GM15510 (cell line): ENCODE measurements around the gene LMF1.

Experiments
- POLR2A ChIP-seq: IDR thresholded peaks from 3 replicates; pipeline ENCODE4 v1.6.1; 2011; ENCODE audit warnings: borderline replicate concordance; ENCODE audit not compliant: insufficient read length; ENCODE audit errors: extremely low read depth

LMF1 gene

DNA sequence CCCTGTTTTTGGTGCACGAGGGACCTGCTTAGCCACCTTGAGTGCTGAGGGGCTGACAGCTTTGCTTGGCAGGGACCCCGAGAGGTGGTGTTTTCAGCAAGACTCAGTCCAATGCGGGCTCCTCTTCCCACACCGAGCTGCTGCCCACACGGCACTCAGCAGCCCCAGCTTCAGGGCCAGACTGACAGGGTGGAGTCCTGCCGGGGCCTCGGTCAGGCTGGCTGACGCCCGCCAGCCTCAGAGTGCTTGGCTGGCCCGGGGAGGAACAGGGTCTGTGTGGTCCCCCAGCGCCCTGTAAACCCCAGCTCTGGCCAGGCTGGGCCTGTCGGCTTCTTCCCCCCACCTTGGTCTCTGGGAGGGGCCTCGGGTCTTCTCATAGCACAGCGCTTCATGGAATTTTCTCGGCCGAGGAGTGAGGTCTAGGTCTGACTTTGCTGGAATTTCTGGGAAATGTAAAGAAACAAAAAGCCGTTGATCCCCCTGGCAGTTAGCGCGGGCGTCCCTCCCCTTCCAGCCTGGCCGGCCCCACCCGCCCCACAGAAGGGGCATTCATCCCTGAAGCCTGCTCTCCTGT lies 13.4 kb upstream of the LMF1 start:
- TF ChIP-seq POLR2A, result no peak

DNA sequence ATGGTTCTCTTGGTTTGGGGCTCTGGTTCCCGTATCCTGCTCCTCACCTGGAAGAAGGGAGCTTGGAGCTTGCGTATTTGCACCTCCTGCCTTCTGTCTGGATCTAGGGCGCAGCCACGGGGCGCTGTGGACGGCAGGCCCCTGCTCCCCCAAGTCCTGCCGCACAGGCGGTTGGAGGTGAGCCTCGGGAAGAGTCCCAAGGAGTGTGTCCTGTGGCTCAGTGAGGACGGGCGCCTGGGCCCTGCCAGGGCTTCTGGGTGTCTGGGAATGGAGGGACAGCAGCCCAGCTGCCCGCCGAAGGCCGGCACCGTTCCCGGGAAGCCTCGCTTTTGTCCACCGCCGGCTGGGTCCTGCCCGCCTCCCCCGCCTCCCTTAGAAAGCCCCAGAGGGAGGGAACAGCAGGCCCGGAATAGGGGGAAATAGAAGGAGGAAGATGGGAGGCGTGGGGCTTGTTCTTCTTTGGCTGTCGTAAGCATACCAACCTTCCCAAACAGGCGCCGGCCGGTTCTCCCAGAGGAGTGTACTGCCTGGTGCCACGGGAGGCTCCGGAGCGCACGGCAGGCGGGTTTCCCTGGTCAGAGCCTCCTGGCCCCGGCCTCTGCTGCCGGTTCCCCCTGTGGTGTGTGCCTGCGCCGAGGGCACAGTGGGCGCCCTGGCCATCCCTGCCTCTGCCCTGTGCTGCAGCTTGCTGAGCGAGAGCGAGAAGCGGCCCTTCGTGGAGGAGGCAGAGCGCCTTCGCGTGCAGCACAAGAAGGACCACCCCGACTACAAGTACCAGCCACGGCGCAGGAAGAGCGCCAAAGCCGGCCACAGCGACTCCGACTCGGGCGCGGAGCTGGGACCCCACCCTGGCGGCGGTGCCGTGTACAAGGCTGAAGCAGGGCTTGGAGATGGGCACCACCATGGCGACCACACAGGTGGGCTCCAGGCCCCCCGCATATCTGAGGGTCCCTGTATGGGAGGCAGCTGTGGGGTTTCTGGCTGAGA lies 12.6 kb upstream of the LMF1 start:
- no peak for TF ChIP-seq POLR2A

DNA sequence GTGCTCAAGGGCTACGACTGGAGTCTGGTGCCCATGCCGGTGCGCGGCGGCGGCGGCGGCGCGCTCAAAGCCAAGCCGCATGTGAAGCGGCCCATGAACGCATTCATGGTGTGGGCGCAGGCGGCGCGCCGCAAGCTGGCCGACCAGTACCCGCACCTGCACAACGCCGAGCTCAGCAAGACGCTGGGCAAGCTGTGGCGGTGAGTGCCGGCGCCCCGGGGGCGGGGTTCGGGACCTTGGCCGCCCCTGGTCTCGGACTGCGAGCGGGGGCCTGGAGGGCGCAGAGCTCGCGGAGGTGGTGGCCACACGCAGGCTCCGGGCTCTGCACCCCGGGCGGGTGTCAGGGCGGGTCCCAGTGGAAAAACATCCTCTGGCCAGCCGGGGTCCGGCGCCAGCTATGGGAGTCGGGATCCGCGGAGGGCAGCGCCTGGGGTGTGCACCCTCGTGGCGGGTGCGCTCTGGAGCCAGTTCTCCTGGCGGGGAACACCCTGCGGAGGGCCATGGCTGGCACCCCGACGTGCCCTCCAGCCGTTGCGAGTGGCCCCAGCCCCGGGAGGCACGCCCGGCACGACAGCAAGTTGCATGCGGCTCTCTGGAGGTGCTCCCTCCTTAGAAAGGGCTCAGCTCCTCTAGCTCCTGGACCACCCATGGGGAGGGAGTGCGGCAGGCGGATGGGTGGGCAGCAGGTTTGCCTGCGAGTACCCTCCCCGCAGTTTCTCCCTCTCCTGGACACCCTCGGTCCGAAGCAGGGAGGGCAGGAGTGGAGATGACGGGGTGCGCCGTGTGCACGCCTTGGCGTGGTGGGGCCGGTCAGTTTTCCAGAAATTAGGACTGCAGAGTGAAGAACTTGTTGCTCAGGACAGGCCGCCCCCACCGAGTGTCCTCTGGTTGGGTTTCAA lies 11.6 kb upstream of the LMF1 start:
- no peak for TF ChIP-seq POLR2A

DNA sequence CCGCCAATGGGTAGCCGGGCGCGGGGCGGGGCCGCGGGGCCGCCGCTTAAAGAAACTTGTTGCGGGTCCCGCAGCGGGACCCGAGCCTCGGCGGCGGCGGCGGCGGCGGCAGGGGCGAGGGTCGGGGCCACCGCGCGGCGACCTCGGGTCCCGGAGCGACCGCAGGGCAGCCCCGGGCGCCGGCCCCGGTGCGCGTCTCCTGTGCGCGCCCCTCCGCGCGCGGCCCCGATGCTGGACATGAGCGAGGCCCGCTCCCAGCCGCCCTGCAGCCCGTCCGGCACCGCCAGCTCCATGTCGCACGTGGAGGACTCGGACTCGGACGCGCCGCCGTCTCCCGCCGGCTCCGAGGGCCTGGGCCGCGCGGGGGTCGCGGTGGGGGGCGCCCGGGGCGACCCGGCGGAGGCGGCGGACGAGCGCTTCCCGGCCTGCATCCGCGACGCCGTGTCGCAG lies 10.9 kb upstream of the LMF1 start, which contains the start of gene SOX8:
Gene SOX8 (plus strand): TSS at position 76 of the 450 bp plus-strand sequence. CDS start 153 bp downstream, at position 229.
- no peak for TF ChIP-seq POLR2A

DNA sequence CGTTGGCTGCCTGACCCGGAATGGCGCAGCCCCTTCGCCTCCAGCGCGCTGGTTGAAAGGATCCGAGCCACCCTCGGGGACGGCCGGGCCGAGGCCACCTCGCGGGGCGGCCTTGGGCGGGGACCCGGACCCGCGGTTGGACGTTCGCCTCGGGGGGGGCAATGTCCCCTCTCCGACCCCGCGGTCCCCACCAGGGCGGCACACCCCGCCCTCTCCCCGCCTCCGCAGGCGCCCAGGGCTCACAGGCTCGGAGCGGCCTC lies 9.7 kb upstream of the LMF1 start:
- TF ChIP-seq POLR2A, result no peak

DNA sequence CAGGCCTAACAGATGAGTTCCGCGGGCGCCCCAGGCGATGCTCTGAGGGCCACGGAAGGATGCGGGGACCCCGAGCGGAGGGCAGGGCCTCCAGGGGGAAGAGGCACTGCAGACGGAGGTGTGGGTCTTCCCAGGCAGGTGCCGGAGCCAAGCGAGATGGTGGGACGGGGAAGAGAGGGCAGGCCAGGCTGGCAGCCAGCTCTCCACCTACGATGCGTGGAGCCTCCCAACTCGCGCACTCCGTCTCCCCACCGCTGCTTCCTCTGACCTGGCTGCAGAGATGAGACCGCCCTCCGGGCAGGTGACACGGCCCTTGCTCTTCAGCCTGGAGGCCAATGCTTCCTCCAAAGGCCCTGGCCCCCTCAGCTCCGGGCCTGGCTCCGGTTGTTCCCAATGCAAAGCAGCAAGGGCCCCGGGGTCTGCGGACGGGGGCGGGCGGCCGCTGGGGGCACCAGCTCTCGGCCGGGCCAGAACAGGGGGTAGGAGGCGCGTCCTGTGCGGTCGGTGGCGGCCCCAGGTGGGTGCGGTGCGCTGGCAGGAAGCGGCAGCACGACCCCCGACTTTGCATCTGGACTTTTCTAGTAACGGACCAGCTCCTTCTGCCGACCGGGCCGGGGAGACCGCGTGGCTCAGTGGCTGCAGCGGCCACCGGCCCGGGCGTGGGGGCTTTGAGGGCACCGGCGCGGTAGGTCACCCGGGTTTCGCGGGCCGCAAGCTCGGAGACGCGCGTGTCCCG lies 9.2 kb upstream of the LMF1 start:
- no peak for TF ChIP-seq POLR2A

DNA sequence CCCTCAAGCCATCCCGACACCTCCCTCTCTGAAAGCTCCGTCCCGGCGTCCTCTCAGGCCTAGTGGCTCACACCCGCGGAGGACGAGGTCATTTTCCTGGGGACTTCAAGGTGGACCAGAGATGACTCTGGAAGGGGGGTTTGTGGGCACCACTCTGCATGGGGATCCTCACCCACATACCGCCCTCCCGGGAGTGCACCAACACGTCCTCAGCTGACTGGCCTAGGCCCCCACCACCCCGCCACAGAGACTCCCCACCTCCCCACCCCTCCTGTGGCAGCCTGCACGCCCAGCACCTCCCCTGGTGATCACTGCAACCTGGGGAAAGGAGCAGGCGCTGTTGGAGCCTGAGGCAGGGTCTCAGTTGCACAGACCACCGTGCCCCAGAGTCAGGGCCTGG lies 8.4 kb upstream of the LMF1 start:
- no peak for TF ChIP-seq POLR2A

DNA sequence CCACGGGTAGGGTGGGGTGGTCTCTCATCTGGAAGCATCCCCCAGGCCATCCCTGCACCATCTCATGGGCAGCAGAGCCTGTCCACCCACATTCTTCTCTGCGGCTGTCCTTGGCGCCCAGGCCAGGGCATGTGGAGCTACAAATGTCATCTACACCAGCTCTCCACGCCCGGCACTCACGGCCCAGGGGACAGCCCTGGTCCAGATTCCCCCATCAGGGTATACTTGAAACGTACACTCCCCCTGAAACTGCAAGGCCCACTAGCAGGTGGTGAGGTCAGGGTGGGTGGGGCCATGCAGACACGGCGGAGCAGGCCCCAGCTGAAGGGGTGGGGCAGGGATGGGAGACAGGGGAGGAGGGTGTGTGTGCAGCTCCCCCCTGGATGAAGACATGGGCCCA lies 7.6 kb upstream of the LMF1 start:
- no peak for TF ChIP-seq POLR2A

DNA sequence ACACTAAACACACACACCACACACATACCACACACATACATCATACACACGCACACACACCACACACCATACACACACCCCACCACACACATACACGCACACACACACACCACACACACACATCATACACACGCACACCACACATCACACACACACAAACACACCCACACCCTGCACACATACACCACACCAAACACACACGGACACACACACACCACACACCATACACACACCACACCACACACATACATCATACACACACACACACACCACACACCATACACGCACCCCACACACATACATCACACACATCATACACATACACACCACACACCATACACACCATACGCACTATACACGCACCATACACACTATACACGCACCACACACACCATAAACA lies 7.1 kb upstream of the LMF1 start:
- TF ChIP-seq POLR2A, result no peak

DNA sequence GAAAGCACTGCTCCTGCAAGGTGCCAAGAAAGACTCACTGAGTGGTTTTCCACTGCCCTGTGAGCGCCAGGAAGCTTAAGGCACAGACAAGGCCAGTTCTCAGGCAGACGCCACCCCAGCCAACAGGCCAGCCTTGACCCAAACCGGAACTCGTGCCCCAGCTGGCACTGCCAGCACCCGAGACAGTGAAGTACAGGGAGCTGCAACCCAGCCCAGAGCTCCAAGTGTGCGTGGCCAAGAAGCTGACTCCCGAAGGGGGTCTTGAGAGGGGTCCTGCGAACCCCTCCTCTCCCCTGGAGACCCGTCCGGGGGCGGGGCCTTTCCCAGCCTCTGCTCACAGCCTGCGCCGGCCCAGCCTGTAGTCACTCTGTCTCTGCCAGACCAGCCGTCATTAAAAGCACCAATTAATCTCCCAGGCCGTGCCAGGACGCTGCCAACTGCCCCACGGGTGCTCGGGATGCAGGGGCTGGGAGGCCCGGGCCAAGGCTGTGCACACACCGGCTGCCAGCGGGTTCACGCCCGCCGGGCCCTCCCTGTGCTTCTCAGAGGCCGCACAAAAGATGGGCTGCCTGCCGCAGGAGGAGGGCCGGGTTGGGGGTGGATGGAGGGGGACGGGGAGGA lies 6.4 kb upstream of the LMF1 start:
- TF ChIP-seq POLR2A, result no peak

DNA sequence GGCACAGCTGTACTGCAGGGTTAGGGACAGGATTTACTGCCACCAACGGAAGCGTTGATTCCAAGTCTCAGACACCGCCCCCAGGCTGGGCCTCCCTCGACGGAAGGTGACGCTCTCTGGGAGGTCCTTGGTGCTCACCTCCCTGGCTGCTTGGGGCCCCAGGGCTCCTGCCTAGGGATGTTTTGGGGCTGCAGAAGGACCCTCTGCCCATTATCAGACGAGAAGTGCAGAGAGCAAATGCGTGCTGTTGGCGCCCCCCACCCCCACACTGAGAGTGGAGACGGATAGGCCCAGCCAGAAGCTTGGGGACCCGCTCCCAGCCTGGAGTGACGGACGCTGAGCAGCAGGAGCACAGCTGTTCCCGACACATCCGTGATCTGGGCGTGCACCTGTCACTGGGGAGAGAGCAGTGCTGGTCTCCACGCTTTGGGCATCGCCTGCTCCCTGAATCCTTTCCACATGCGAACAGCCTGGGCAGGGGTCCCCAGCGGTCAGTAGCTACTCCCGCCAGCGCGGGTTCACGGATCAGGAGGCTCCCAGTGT lies 5.7 kb upstream of the LMF1 start:
- no peak for TF ChIP-seq POLR2A

DNA sequence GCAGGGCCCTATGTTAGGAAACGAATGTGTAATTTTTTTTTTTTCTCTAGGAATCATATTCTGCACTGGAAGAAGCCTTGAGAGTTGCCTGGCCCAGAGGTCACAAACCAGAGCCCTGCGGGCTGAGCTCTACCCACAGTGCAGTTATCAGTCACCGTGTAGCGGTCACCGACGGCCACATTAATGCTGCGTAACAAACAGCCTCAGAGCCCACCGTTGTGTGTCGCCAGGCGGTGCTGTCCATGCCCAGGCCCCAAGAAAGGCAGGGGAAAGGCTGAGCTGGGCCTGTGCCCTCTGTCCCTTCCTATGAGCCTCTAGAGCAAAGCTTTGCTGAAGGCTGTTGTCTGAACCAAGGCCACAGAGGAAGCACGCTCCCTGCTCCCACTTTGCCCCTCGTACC lies 4.5 kb upstream of the LMF1 start:
- TF ChIP-seq POLR2A, result no peak

DNA sequence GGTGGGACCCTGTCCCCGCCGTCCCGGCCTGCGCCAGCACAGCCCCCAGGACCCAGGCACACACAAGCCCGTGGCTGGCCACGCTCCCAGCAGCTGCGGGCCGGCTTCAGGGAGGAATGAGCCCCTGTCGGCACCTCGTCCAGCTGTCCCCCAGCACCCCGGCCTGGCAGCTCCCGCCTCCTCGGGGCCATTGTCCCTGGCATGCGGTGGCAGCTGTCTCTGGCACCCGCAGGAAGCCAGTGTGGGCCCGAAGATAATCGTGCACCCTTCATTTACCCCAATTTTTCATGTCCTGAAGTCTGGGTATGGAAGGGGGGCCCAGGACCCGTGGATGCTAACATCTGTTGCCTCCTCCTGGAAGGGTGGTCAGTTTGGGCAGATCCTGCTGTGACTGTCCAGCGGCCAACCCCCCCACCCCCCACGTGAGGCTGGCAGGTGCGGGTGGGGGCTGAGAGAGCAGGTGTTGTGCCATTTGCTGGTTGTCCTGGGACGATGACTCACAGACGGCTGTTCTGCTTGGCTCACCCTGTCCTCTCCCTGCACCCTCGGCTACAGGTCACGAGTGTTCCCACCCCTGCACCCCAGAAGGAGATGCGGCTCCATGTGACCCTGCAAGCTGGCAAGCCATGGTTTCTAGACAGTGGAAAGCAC lies 4.0 kb upstream of the LMF1 start:
- no peak for TF ChIP-seq POLR2A
